OCI-LY7 (cell line): ENCODE results near the gene CNTN5. TPM values are rescaled to one million over a fixed set of nuclear protein-coding genes. Genes with fewer than 3 reads are reported as not detected.

Experiments
- BruUV-seq: library from RNA; stranded (reverse); fragments of 400-500 nt; replicated peaks from 2 replicates; lab custom pipeline; 2021; lab: Mats Ljungman, UMichigan
- CTCF ChIA-PET: fragments of 300-600 bp; sonication (Branson Sonifier 250); formaldehyde crosslinking; loops from one replicate; lab custom pipeline; 2022; ENCODE audit warnings: antibody characterized with exemption; ENCODE audit not compliant: unreplicated experiment; lab: Charles Lee
- POLR2A ChIA-PET: fragments of 300-600 bp; sonication (Branson Sonifier 250); formaldehyde crosslinking; loops from one replicate; lab custom pipeline; 2022; ENCODE audit warnings: antibody characterized with exemption; lab: Charles Lee
- DNase-seq: peaks from one replicate; pipeline ENCODE4 v3.0.0-alpha.2; 2015; ENCODE audit warnings: low spot score
- H2AFZ ChIP-seq: fragments of 200-600 bp; sonication (generic), shearing (Covaris generic); 2 replicates; pipeline ENCODE4 v1.6.1; 2014; ENCODE audit warnings: mild to moderate bottlenecking, antibody characterized with exemption, low read length, moderate library complexity
- H3K27ac ChIP-seq: fragments of 200-600 bp; sonication (generic); 2 replicates; pipeline ENCODE4 v1.5.1; 2014; ENCODE audit warnings: mixed run types, low read depth, mild to moderate bottlenecking, moderate library complexity, low read length, inconsistent platforms; ENCODE audit not compliant: poor library complexity, severe bottlenecking
- H3K36me3 ChIP-seq: fragments of 200-600 bp; sonication (generic); 2 replicates; pipeline ENCODE4 v1.6.1; 2014; ENCODE audit warnings: mild to moderate bottlenecking, antibody characterized with exemption, low read length, moderate library complexity, mixed read lengths; ENCODE audit not compliant: insufficient read depth
- H3K4me1 ChIP-seq: fragments of 200-600 bp; sonication (generic); 2 replicates; pipeline ENCODE4 v1.5.1; 2014; ENCODE audit warnings: mild to moderate bottlenecking, low read length; ENCODE audit not compliant: insufficient read depth, poor library complexity, severe bottlenecking
- H3K4me2 ChIP-seq: fragments of 200-600 bp; sonication (generic); 2 replicates; pipeline ENCODE4 v1.6.1; 2014; ENCODE audit warnings: mild to moderate bottlenecking, low read length
- H3K4me3 ChIP-seq: fragments of 200-600 bp; sonication (generic); 2 replicates; pipeline ENCODE4 v1.5.1; 2014; ENCODE audit warnings: mild to moderate bottlenecking, low read depth, low read length; ENCODE audit not compliant: poor library complexity, severe bottlenecking
- H3K79me2 ChIP-seq: fragments of 200-600 bp; sonication (generic); 2 replicates; pipeline ENCODE4 v1.6.1; 2016; ENCODE audit warnings: low read depth, mild to moderate bottlenecking, low read length, moderate library complexity, mixed read lengths; ENCODE audit not compliant: insufficient read depth
- H3K9me2 ChIP-seq: fragments of 200-600 bp; sonication (generic); 2 replicates; pipeline ENCODE4 v1.6.1; 2016; ENCODE audit warnings: mild to moderate bottlenecking, low read length, mixed read lengths; ENCODE audit not compliant: insufficient read depth
- H3K9me3 ChIP-seq: fragments of 200-600 bp; sonication (generic); 2 replicates; pipeline ENCODE4 v1.6.1; 2014; ENCODE audit warnings: mild to moderate bottlenecking, mixed run types, low read length, mixed read lengths
- H4K20me1 ChIP-seq: fragments of 200-600 bp; sonication (generic); 2 replicates; pipeline ENCODE4 v1.6.1; 2014; ENCODE audit warnings: mild to moderate bottlenecking, antibody characterized with exemption, low read length, moderate library complexity, mixed read lengths; ENCODE audit not compliant: insufficient read depth
- CTCF ChIP-seq: fragments of 200-600 bp; sonication (generic); conservative IDR thresholded peaks from 2 replicates; pipeline ENCODE4 v1.5.1; 2014; ENCODE audit warnings: mild to moderate bottlenecking, antibody characterized with exemption, low read length, moderate library complexity, mixed read lengths
- EZH2phosphoT487 ChIP-seq: fragments of 200-600 bp; sonication (generic); IDR thresholded peaks from 2 replicates; pipeline ENCODE4 v1.6.1; 2018; ENCODE audit warnings: low read depth, borderline replicate concordance, mild to moderate bottlenecking, mixed run types, antibody characterized with exemption, low read length, moderate library complexity, mixed read lengths
- intact Hi-C: fragments of 100-400 bp; cut with micrococcal nuclease; formaldehyde crosslinking; loops from one replicate; pipeline ENCODE4 v1.10.0; 2022; ENCODE audit not compliant: unreplicated experiment
- total RNA-seq, 2 experiments: library from RNA; depleted of rRNA in 1 of 2; stranded (reverse); fragments of >200 nt in 1 of 2; shearing (Covaris generic) in 1 of 2; gene quantifications; 2 replicates each; pipeline ENCODE4 v1.2.3, GENCODE V29; 2014 to 2022

Gene CNTN5
- total RNA-seq, 2 experiments from 2014 or later, result not detected

- DNase-seq, result no peak
- Histone ChIP-seq H3K36me3 (no peaks in the 10 kb centered on the region), H3K9me3 (no peaks in the 10 kb centered on the region), H2AFZ (no peak overlapping the region), H3K4me1 (no peaks in the 10 kb centered on the region), H3K9me2 (no peaks in the 10 kb centered on the region), H3K27ac (no peak overlapping the region), H3K79me2 (no peaks in the 10 kb centered on the region), H3K4me3 (no peak overlapping the region), H3K4me2 (no peak overlapping the region), H4K20me1 (no peaks in the 10 kb centered on the region)
- POLR2A ChIA-PET, result no interaction called here
- intact Hi-C loops, result no loop called here
- CTCF ChIA-PET, result no interaction called here
- TF ChIP-seq EZH2phosphoT487 (no peak), CTCF (no peak)
- BruUV-seq, result no TSS peak
These were observed 866.7 kb downstream of the CNTN5 start for GRCh38 chr11:99887481-99887880.

GRCh38 chr11:99893811-99894210 lies 873.1 kb downstream of the CNTN5 start:
- no peak for DNase-seq
- Histone ChIP-seq H2AFZ (no peak overlapping the region), H3K27ac (no peak overlapping the region), H3K4me3 (no peak overlapping the region), H3K4me1 (no peaks in the 10 kb centered on the region), H3K36me3 (no peaks in the 10 kb centered on the region), H3K4me2 (no peak overlapping the region), H4K20me1 (no peaks in the 10 kb centered on the region), H3K9me2 (no peaks in the 10 kb centered on the region), H3K79me2 (no peaks in the 10 kb centered on the region), H3K9me3 (no peaks in the 10 kb centered on the region)
- BruUV-seq, result no TSS peak
- ChIA-PET CTCF (no interaction called here), POLR2A (interaction anchor here (0.7 to 1.3 kb wide), 2 partner anchors 20 to 341 kb away, joined by 3 to 5 read pairs; no protein-coding TSS in a partner anchor)
- TF ChIP-seq EZH2phosphoT487 (no peak), CTCF (no peak)
- intact Hi-C loops, result no loop called here

DNA sequence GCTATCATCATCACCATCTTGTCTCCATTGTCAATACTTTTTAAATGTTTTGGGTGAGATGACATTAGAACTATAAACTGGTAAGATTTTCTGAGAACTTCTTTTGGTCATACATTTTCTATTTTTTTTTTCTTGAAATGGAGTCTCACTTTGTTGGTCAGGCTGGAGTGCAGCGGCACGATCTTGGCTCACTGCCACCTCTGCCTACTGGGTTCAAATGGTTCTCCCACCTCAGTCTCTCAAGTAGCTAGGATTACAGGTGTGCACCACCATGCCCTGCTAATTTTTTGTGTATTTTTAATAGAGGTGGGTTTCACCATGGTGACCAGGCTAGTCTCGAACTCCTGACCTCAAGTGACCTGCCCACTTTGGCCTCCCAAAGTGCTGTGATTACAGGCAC lies 880.4 kb downstream of the CNTN5 start:
- Histone ChIP-seq H3K4me1 (no peaks in the 10 kb centered on the region), H2AFZ (no peak overlapping the region), H3K36me3 (no peaks in the 10 kb centered on the region), H3K4me3 (no peak overlapping the region), H3K4me2 (no peak overlapping the region), H3K9me2 (no peaks in the 10 kb centered on the region), H4K20me1 (no peaks in the 10 kb centered on the region), H3K9me3 (no peaks in the 10 kb centered on the region; the same call in 1 of the 2 replicates), H3K79me2 (no peaks in the 10 kb centered on the region), H3K27ac (no peak overlapping the region)
- no peak for DNase-seq
- intact Hi-C loops, result no loop called here
- POLR2A ChIA-PET, result interaction anchor here (0.6 kb wide), 1 partner anchor 55 kb away, joined by 4 read pairs; no protein-coding TSS in a partner anchor
- CTCF ChIA-PET, result no interaction called here
- no TSS peak for BruUV-seq
- TF ChIP-seq CTCF (no peak), EZH2phosphoT487 (no peak)
